Thyroid gland (tissue), 4 donors: ENCODE measurements around the gene EFHB. TPM values are rescaled to one million over a fixed set of nuclear protein-coding genes. Genes with fewer than 3 reads are reported as not detected.

Experiments used
- DNase-seq, 2 donors: peaks; one replicate each; pipeline ENCODE4 v3.0.0-alpha.2; 2019
- H3K27ac ChIP-seq, 3 donors: fragments of 200-600 bp; sonication (generic); 1 replicate in 2 of 3; 2 replicates in 1 of 3; pipeline ENCODE4 v1.5.1; 2016 to 2019; ENCODE audit warnings: mild to moderate bottlenecking in 1 of 3, moderate library complexity in 1 of 3
- H3K27me3 ChIP-seq: fragments of 200-600 bp; sonication (generic); one replicate; pipeline ENCODE4 v1.5.1; 2019
- H3K36me3 ChIP-seq, 2 donors: fragments of 200-600 bp; sonication (generic); one replicate each; pipeline ENCODE4 v1.5.1; 2016 to 2019
- H3K4me1 ChIP-seq, 2 donors: fragments of 200-600 bp; sonication (generic); one replicate each; pipeline ENCODE4 v1.5.1; 2017 to 2019
- H3K4me3 ChIP-seq, 3 donors: fragments of 200-600 bp; sonication (generic); replicated peaks in 1 of 3; 1 replicate in 2 of 3; 2 replicates in 1 of 3; pipeline ENCODE4 v1.5.1; 2016; ENCODE audit warnings: mild to moderate bottlenecking in 1 of 3
- H3K9me3 ChIP-seq: fragments of 200-600 bp; sonication (generic); one replicate; pipeline ENCODE4 v1.5.1; 2017
- CTCF ChIP-seq, 6 experiments: fragments of 200-600 bp in 3 of 6; fragments of 450-650 bp in 3 of 6; sonication (generic) in 3 of 6; IDR thresholded peaks; one replicate each; pipeline ENCODE4 v1.5.1; 2016 to 2019; ENCODE audit warnings: antibody characterized with exemption in 6 of 6, mild to moderate bottlenecking in 2 of 6, inconsistent platforms in 1 of 6, moderate library complexity in 1 of 6
- POLR2A ChIP-seq, 2 donors: fragments of 450-650 bp; IDR thresholded peaks; one replicate each; pipeline ENCODE4 v1.6.1; 2017; ENCODE audit warnings: antibody characterized with exemption in 2 of 2, mild to moderate bottlenecking in 2 of 2, moderate library complexity in 1 of 2
- WGBS, 2 donors: methylation state at CpG; one replicate each; pipeline ENCODE4 v1.1.5; 2017; 5-methylcytosine and 5-hydroxymethylcytosine counted together
- intact Hi-C: fragments of 100-400 bp; cut with DNase I; formaldehyde crosslinking; loops from one replicate; pipeline ENCODE4 v1.15.1; 2023
- total RNA-seq, 4 donors: library from RNA; depleted of rRNA; stranded (reverse); fragments of >200 nt; gene quantifications; one replicate each; pipeline ENCODE4 v1.2.3, GENCODE V29; 2016

EFHB gene
- 1 to 10 TPM in 3 of 4 donors, under 1 TPM in 1; 0.33 to 2.6 (median 1.7) TPM for total RNA-seq

DNA sequence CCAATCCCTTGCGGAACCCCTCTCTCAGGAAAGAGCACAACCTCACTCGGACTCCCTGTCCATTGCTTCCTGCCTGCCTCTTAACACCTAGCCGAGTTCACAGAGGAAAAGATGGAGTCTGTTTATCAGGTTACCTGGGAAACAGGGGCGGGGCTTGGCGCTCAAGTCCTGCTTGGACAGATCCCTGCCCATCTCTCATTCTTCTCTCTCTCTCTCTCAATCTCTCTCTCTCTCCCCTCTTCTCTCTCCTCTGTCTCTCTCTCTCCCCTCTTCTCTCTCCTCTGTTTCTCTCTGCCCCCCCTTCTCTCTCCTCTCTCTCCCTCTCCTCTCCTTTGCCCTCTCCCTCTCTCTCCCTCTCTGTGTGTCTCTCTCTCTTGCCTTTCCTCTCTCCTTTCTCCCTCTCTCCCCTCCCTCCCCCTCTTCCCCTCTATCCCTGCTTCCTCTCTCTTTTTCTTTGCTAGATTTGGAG, at the start of gene EFHB:
Gene EFHB (minus strand): TSS at position 120 of the 469 bp plus-strand sequence. CDS start 199 bp downstream, outside the sequence.
- Histone ChIP-seq H3K4me3 (no peak within 1 kb of the TSS), H3K4me1 (no peaks in the 10 kb centered on the region), H3K36me3 (no peaks in the 10 kb centered on the region), H3K9me3 (no peaks in the 10 kb centered on the region), H3K27ac (no peak within 1 kb of the TSS), H3K27me3 (no peaks in the 10 kb centered on the region)
- 29 to 40% methylated on average over 5 of the region's 5 CpGs for WGBS, 2 donors
- intact Hi-C loops: no loop called here
- TF ChIP-seq CTCF (IDR thresholded peaks at IDR 0.05): no peak
- TF ChIP-seq POLR2A (IDR thresholded peaks at IDR 0.05): no peak
- peak; percentile 69 to 71 for DNase-seq

- Histone ChIP-seq H3K9me3 (no peaks in the 10 kb centered on the region), H3K4me3 (no peak overlapping the region), H3K4me1 (no peaks in the 10 kb centered on the region), H3K27ac (no peak overlapping the region), H3K36me3 (peaks cover 18 to 21% of the 10 kb centered on the region in 2 donors), H3K27me3 (no peaks in the 10 kb centered on the region)
- no peak for DNase-seq
- no peak for TF ChIP-seq POLR2A (IDR thresholded peaks at IDR 0.05)
- TF ChIP-seq CTCF (IDR thresholded peaks at IDR 0.05): no peak
- intact Hi-C loops: no loop called here
- 74 to 83% methylated on average over 3 of the region's 3 CpGs for WGBS, 2 donors
Observed at GRCh38 chr3:19972054-19972453, 38.0 kb upstream of the EFHB start.

DNA sequence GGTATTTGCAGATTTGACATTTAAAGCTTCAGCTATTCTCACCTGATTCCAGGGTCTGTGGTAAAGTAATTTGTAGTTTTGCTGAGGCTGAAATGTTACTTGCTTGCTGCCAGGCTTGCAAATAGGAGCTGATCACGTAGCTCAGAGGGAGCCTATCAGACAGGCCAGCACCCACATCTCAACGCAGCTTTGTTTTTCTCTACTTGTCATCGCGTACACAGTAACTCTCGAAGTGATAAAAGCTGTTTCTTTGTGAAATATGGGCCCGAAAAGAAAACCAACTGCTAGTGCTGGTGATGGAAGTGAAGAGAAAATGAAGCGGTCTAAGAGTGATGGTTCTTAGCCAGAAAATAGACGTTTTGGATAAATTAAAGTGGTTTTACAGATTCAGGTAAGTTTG, 36.3 kb upstream of the EFHB start:
- no peaks in the 10 kb centered on the region for H3K4me1 ChIP-seq
- H3K27me3 ChIP-seq: no peaks in the 10 kb centered on the region
- peaks cover 5 to 6% of the 10 kb centered on the region in 2 donors for H3K36me3 ChIP-seq
- TF ChIP-seq POLR2A (IDR thresholded peaks at IDR 0.05): no peak
- no peak for TF ChIP-seq CTCF (IDR thresholded peaks at IDR 0.05)
- DNase-seq: no peak
- no peak overlapping the region for H3K4me3 ChIP-seq
- H3K9me3 ChIP-seq: no peaks in the 10 kb centered on the region
- 90 to 92% methylated on average over 8 of the region's 8 CpGs for WGBS, 2 donors
- no peak overlapping the region for H3K27ac ChIP-seq
- intact Hi-C loops: no loop called here

DNA sequence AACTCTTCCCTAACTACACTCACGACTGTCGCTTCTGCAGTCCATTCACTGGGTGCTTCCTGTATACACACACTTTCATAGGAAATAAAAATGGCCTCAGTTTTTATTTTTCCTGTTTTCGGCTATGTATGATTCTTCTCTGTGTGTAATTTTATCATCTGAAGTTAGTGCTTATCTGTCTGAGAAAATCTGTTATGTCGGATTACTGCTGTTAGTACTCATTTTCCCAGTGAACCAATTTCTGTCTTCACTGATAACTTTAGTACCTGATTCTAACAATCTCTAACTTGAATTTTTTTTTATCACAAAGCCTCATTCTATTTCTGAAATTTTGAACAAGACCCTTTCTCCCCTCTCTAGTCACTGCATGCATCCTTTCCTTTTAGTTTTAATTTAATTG, 33.8 kb upstream of the EFHB start:
- Histone ChIP-seq H3K9me3 (no peaks in the 10 kb centered on the region), H3K27me3 (no peaks in the 10 kb centered on the region), H3K4me1 (peaks cover under 1 to 1% of the 10 kb centered on the region in 2 donors), H3K36me3 (no peaks in the 10 kb centered on the region), H3K4me3 (no peak overlapping the region), H3K27ac (no peak overlapping the region)
- WGBS, 2 donors: 84 to 85% methylated on average over 4 of the region's 4 CpGs
- no peak for TF ChIP-seq CTCF (IDR thresholded peaks at IDR 0.05)
- no peak for TF ChIP-seq POLR2A (IDR thresholded peaks at IDR 0.05)
- intact Hi-C loops: no loop called here
- no peak for DNase-seq

DNA sequence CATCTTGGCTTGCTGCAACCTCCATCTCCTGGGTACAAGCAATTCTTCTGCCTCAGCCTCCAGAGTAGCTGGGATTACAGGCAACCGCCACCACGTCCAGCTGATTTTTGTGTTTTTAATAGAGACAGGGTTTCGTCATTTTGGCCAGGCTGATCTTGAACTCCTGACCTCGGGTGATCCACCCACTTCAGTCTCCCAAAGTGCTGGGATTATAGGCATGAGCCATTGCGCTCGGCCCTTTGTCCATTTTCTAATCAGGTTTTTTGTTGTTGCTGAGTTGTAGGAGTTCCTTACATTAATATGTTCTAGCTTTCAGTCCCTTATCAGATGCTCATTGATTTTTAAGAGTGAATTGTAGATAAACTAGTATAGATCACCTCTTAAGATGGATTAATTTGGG, 33.2 kb upstream of the EFHB start:
- no peak for TF ChIP-seq POLR2A (IDR thresholded peaks at IDR 0.05)
- no peak for TF ChIP-seq CTCF (IDR thresholded peaks at IDR 0.05)

More for the DNA sequence above, 33.2 kb upstream of the EFHB start:
- intact Hi-C loops: no loop called here
- Histone ChIP-seq H3K4me1 (peaks cover 5% of the 10 kb centered on the region in 2 donors), H3K36me3 (no peaks in the 10 kb centered on the region), H3K9me3 (no peaks in the 10 kb centered on the region), H3K27ac (no peak overlapping the region), H3K27me3 (no peaks in the 10 kb centered on the region), H3K4me3 (no peak overlapping the region)
- no peak for DNase-seq
- 90 to 96% methylated on average over 6 of the region's 6 CpGs for WGBS, 2 donors
